ENCODE results near the gene FHIT.

DNA sequence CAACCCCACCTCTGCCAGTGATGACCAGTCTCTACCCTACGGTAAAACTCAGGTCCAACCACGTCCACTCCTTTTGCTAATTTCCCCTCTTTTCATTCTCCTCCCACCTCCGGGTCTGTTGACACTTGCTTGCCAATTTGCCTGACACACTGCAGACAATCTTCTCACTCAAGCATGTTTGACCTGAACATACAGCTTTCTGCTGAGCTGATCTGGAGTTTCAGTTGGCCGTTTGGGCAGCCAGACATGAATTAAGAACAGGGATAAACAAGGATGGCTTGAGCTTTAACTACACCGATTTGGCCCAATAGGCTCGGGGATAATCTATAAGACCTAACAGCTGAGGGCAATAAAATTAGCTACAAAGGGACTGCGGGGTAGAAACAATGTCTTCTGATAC lies 1442.8 kb downstream of the FHIT start:
- TF ChIP-seq ZNF274 (IDR thresholded peaks at IDR 0.05; ENCODE audit: low read depth, low read length), result no peak
- TF ChIP-seq SUZ12 (IDR thresholded peaks at IDR 0.05; ENCODE audit: extremely low read depth, insufficient read depth, insufficient read length), result no peak
